Measurements from ENCODE around the gene SEMA5B. TPM values are rescaled to one million over a fixed set of nuclear protein-coding genes. Genes with fewer than 3 reads are reported as not detected.

Gene SEMA5B
- polyA plus RNA-seq, 1 donor (not counting 4 experiments of a cell fraction or from before 2014, with no cell fraction given), result 0.04 TPM

DNA sequence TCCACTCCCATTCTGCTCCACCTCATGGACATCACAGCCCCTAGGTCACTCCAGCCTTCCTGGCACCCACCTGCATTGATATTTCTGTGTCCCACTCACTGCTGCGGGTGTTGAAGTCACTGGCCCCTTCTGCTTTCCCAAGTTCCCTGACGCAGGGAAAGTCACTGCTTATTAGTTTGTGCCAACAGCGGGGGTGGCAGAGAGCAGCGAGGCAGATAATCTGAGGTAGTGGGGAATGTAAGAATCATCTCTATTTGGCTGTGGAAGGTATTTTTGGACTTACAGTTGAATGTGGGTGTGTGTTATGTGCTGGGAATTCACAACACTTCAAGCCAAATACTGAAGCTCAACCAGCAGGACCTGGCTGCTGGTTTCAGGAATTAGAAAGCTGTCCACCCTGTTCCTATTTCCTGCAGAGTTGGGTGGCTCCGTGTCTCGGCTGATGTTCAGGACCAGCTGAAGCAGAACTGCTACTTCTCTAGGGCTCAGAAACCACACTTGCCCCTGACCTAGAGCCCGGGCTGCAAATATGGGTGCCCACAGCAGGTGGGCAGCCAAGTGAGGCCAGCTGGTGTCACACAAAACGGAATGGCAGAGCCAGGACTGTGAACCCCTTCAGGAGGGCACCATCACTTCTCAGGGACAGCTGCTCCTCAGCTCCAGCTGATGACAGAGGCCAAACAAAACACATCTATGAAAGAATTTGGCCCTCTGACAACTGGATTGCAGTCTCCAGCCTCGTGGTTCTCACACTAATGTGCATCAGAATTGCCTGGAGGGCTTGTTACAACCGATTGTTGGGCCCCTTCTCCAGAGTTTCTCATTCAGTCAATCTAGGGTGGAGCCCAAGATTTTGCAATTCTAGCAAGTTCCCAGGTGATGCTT, 57.7 kb downstream of the SEMA5B start:
- Histone ChIP-seq H4K20me1 (ENCODE audit: control insufficient read depth, extremely low read depth, insufficient read depth, low read length) (no peaks in the 10 kb centered on the region), H3K27ac (ENCODE audit: control insufficient read depth, insufficient read depth, low read length) (no peak overlapping the region), H3K4me2 (ENCODE audit: control insufficient read depth, extremely low read depth, insufficient read depth, low read depth, low read length) (no peak overlapping the region), H3K9ac (ENCODE audit: control insufficient read depth, extremely low read depth, insufficient read depth, low read length) (no peak overlapping the region), H3K9me1 (ENCODE audit: control insufficient read depth, extremely low read depth, insufficient read depth, low read length) (no peaks in the 10 kb centered on the region), H3K27me3 (ENCODE audit: control insufficient read depth, extremely low read depth, insufficient read depth, low read length) (peaks cover 39% of the 10 kb centered on the region), H3K36me3 (ENCODE audit: control insufficient read depth in 2 of 2, extremely low read depth in 1 of 2, insufficient read depth in 2 of 2, low read length in 2 of 2) (no peaks in the 10 kb centered on the region), H3K4me3 (ENCODE audit: control insufficient read depth in 2 of 3, extremely low read depth in 1 of 3, insufficient read depth in 2 of 3, low read depth in 1 of 3, low read length in 3 of 3) (no peak overlapping the region), H3K9me3 (ENCODE audit: control insufficient read depth, low read depth, low read length) (no peaks in the 10 kb centered on the region), H3K79me2 (ENCODE audit: control insufficient read depth, insufficient read depth, low read length) (no peaks in the 10 kb centered on the region), H2AFZ (ENCODE audit: control insufficient read depth, low read length) (no peak overlapping the region), H3K4me1 (ENCODE audit: control insufficient read depth, extremely low read depth, insufficient read depth, low read length) (peaks cover 3% of the 10 kb centered on the region)
- no peak for FAIRE-seq
- no peak for DNase-seq (ENCODE audit: low read depth, low spot score)
- no peak for TF ChIP-seq EZH2 (IDR thresholded peaks at IDR 0.05; ENCODE audit: low read length)
- TF ChIP-seq, protein P1, sequence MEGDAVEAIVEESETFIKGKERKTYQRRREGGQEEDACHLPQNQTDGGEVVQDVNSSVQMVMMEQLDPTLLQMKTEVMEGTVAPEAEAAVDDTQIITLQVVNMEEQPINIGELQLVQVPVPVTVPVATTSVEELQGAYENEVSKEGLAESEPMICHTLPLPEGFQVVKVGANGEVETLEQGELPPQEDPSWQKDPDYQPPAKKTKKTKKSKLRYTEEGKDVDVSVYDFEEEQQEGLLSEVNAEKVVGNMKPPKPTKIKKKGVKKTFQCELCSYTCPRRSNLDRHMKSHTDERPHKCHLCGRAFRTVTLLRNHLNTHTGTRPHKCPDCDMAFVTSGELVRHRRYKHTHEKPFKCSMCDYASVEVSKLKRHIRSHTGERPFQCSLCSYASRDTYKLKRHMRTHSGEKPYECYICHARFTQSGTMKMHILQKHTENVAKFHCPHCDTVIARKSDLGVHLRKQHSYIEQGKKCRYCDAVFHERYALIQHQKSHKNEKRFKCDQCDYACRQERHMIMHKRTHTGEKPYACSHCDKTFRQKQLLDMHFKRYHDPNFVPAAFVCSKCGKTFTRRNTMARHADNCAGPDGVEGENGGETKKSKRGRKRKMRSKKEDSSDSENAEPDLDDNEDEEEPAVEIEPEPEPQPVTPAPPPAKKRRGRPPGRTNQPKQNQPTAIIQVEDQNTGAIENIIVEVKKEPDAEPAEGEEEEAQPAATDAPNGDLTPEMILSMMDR (optimal IDR thresholded peaks at IDR 0.05 in 1 of 3, IDR thresholded peaks at IDR 0.05 in 1 of 3, conservative IDR thresholded peaks at IDR 0.05 in 1 of 3; ENCODE audit: extremely low read depth in 1 of 3, insufficient read depth in 2 of 3, low read length in 3 of 3), result no peak
- dilution Hi-C loops (cut with MboI; ENCODE audit: extremely low pct_ligation_motif_present, low sequenced_read_pairs), result no loop called here

DNA sequence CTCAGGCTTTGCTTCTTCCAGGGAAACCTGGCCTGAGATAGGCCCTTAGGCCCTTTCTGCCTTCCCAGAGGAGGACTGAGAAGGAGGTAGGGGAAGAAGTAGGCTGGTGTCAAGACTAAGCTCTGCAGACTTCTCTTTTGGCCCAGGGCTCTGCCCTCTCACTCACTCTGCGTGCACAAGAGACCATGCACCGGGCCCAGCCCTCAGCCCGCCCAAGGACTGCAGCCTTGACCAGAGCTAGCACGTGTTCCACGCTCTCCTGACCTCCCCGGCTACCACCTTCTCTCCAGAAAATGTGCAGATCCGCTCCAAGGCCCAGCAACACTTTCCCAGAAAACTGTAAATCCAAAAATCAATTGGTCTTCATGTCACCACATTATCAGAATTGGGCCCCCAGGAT, 59.8 kb downstream of the SEMA5B start:
- no peak for TF ChIP-seq EZH2 (IDR thresholded peaks at IDR 0.05; ENCODE audit: low read length)
- TF ChIP-seq, protein P1 (optimal IDR thresholded peaks at IDR 0.05 in 1 of 3, IDR thresholded peaks at IDR 0.05 in 1 of 3, conservative IDR thresholded peaks at IDR 0.05 in 1 of 3; ENCODE audit: extremely low read depth in 1 of 3, insufficient read depth in 2 of 3, low read length in 3 of 3), result no peak
- H3K36me3 ChIP-seq (ENCODE audit: control insufficient read depth in 2 of 2, extremely low read depth in 1 of 2, insufficient read depth in 2 of 2, low read length in 2 of 2), result no peaks in the 10 kb centered on the region
- no peak overlapping the region for H2AFZ ChIP-seq (ENCODE audit: control insufficient read depth, low read length)
- peaks cover 34% of the 10 kb centered on the region for H3K27me3 ChIP-seq (ENCODE audit: control insufficient read depth, extremely low read depth, insufficient read depth, low read length)
- H3K9me3 ChIP-seq (ENCODE audit: control insufficient read depth, low read depth, low read length), result no peaks in the 10 kb centered on the region
- H3K79me2 ChIP-seq (ENCODE audit: control insufficient read depth, insufficient read depth, low read length), result no peaks in the 10 kb centered on the region
- DNase-seq (ENCODE audit: low read depth, low spot score) (no peak), FAIRE-seq (no peak)
- H3K9ac ChIP-seq (ENCODE audit: control insufficient read depth, extremely low read depth, insufficient read depth, low read length), result no peak overlapping the region
- no peak overlapping the region for H3K27ac ChIP-seq (ENCODE audit: control insufficient read depth, insufficient read depth, low read length)
- no peaks in the 10 kb centered on the region for H3K9me1 ChIP-seq (ENCODE audit: control insufficient read depth, extremely low read depth, insufficient read depth, low read length)
- H3K4me1 ChIP-seq (ENCODE audit: control insufficient read depth, extremely low read depth, insufficient read depth, low read length), result no peaks in the 10 kb centered on the region
- no peaks in the 10 kb centered on the region for H4K20me1 ChIP-seq (ENCODE audit: control insufficient read depth, extremely low read depth, insufficient read depth, low read length)
- dilution Hi-C loops (cut with MboI; ENCODE audit: extremely low pct_ligation_motif_present, low sequenced_read_pairs), result no loop called here
- H3K4me3 ChIP-seq (ENCODE audit: control insufficient read depth in 2 of 3, extremely low read depth in 1 of 3, insufficient read depth in 2 of 3, low read depth in 1 of 3, low read length in 3 of 3), result no peak overlapping the region
- H3K4me2 ChIP-seq (ENCODE audit: control insufficient read depth, extremely low read depth, insufficient read depth, low read depth, low read length), result no peak overlapping the region
